IPS DF 6.9 (cell line): ENCODE data around the gene ITM2C.

Experiments used
- DNase-seq: peaks from one replicate; pipeline ENCODE4 v3.0.0-alpha.2; 2013; ENCODE audit warnings: low read depth, low spot score
- H3K27ac ChIP-seq: one replicate; pipeline ENCODE4 v1.5.1; 2013; ENCODE audit warnings: low read length, control low read depth
- H3K27me3 ChIP-seq: 2 replicates; pipeline ENCODE4 v1.6.1; 2013; ENCODE audit warnings: mild to moderate bottlenecking, low read length; ENCODE audit not compliant: control insufficient read depth, insufficient read depth
- H3K36me3 ChIP-seq: 2 replicates; pipeline ENCODE4 v1.6.1; 2013; ENCODE audit warnings: low read length; ENCODE audit not compliant: control insufficient read depth, insufficient read depth
- H3K4me1 ChIP-seq: 2 replicates; pipeline ENCODE4 v1.6.1; 2013; ENCODE audit warnings: low read length; ENCODE audit not compliant: control insufficient read depth, insufficient read depth
- H3K4me3 ChIP-seq: 2 replicates; pipeline ENCODE4 v1.5.1; 2013; ENCODE audit warnings: mild to moderate bottlenecking, low read length
- H3K9me3 ChIP-seq: 2 replicates; pipeline ENCODE4 v1.6.1; 2013; ENCODE audit warnings: low read length, inconsistent platforms; ENCODE audit not compliant: control insufficient read depth, insufficient read depth
- WGBS: extraction: QIAGEN DNeasy Blood & Tissue Kit; methylation state at CpG from one replicate; pipeline ENCODE4 v1.1.7; 2013; ENCODE audit warnings: mixed read lengths, missing lambda C conversion rate; ENCODE audit not compliant: insufficient read length, insufficient coverage; 5-methylcytosine and 5-hydroxymethylcytosine counted together

Gene ITM2C

GRCh38 chr2:230865766-230866755 is 1.3 kb downstream of the ITM2C start:
- no peaks in the 10 kb centered on the region for H3K9me3 ChIP-seq
- WGBS: no CpG with 5 or more reads among the region's 35 CpGs
- H3K36me3 ChIP-seq: no peaks in the 10 kb centered on the region
- peak overlapping the region; percentile 95 for H3K4me3 ChIP-seq
- H3K27ac ChIP-seq: no peak overlapping the region
- no peaks in the 10 kb centered on the region for H3K27me3 ChIP-seq
- peaks cover 38% of the 10 kb centered on the region for H3K4me1 ChIP-seq
- DNase-seq: no peak

- Histone ChIP-seq H3K27ac (no peak overlapping the region), H3K36me3 (no peaks in the 10 kb centered on the region), H3K4me3 (no peak overlapping the region), H3K9me3 (no peaks in the 10 kb centered on the region), H3K27me3 (no peaks in the 10 kb centered on the region), H3K4me1 (peaks cover 39% of the 10 kb centered on the region)
- no peak for DNase-seq
- no CpG with 5 or more reads among the region's 13 CpGs for WGBS
Observed at GRCh38 chr2:230866756-230867523, 2.2 kb downstream of the ITM2C start.

GRCh38 chr2:230868161-230868946 is 3.6 kb downstream of the ITM2C start:
- H3K27ac ChIP-seq: no peak overlapping the region
- no peak overlapping the region for H3K4me3 ChIP-seq
- H3K27me3 ChIP-seq: no peaks in the 10 kb centered on the region
- H3K9me3 ChIP-seq: no peaks in the 10 kb centered on the region
- no CpG with 5 or more reads among the region's 15 CpGs for WGBS
- peaks cover 39% of the 10 kb centered on the region for H3K4me1 ChIP-seq
- DNase-seq: no peak
- H3K36me3 ChIP-seq: no peaks in the 10 kb centered on the region

GRCh38 chr2:230868947-230869913 is 4.5 kb downstream of the ITM2C start:
- Histone ChIP-seq H3K27ac (no peak overlapping the region), H3K4me1 (peaks cover 33% of the 10 kb centered on the region), H3K4me3 (no peak overlapping the region), H3K36me3 (peaks cover 7% of the 10 kb centered on the region), H3K9me3 (no peaks in the 10 kb centered on the region), H3K27me3 (no peaks in the 10 kb centered on the region)
- no peak for DNase-seq
- WGBS: no CpG with 5 or more reads among the region's 19 CpGs

- no peak for DNase-seq
- Histone ChIP-seq H3K4me3 (no peak overlapping the region), H3K4me1 (peaks cover 33% of the 10 kb centered on the region), H3K27ac (no peak overlapping the region), H3K9me3 (no peaks in the 10 kb centered on the region), H3K27me3 (no peaks in the 10 kb centered on the region), H3K36me3 (peaks cover 14% of the 10 kb centered on the region)
- no CpG with 5 or more reads among the region's 11 CpGs for WGBS
Observed at GRCh38 chr2:230869914-230870543, 5.3 kb downstream of the ITM2C start.

GRCh38 chr2:230870544-230871360 is 6.0 kb downstream of the ITM2C start:
- H3K27me3 ChIP-seq: no peaks in the 10 kb centered on the region
- peaks cover 33% of the 10 kb centered on the region for H3K4me1 ChIP-seq
- H3K27ac ChIP-seq: no peak overlapping the region
- WGBS: no CpG with 5 or more reads among the region's 18 CpGs
- H3K4me3 ChIP-seq: no peak overlapping the region
- H3K36me3 ChIP-seq: peaks cover 21% of the 10 kb centered on the region
- no peak for DNase-seq
- H3K9me3 ChIP-seq: no peaks in the 10 kb centered on the region

- Histone ChIP-seq H3K4me1 (peaks cover 32% of the 10 kb centered on the region), H3K9me3 (no peaks in the 10 kb centered on the region), H3K36me3 (peaks cover 25% of the 10 kb centered on the region), H3K4me3 (no peak overlapping the region), H3K27me3 (no peaks in the 10 kb centered on the region), H3K27ac (no peak overlapping the region)
- no peak for DNase-seq
- no CpG with 5 or more reads among the region's 17 CpGs for WGBS
Observed at GRCh38 chr2:230871361-230872150, 6.8 kb downstream of the ITM2C start.

GRCh38 chr2:230872151-230872967 is 7.6 kb downstream of the ITM2C start:
- Histone ChIP-seq H3K36me3 (peaks cover 32% of the 10 kb centered on the region), H3K4me1 (peaks cover 24% of the 10 kb centered on the region), H3K27ac (no peak overlapping the region), H3K4me3 (no peak overlapping the region), H3K27me3 (no peaks in the 10 kb centered on the region), H3K9me3 (no peaks in the 10 kb centered on the region)
- no peak for DNase-seq
- WGBS: no CpG with 5 or more reads among the region's 14 CpGs
